ENCODE results near the gene SESN1.

- TF ChIP-seq CTCF (IDR thresholded peaks at IDR 0.05) = no peak
- no peak for TF ChIP-seq EZH2 (IDR thresholded peaks at IDR 0.05; ENCODE audit: borderline replicate concordance, insufficient read depth, low read depth, low read length, poor library complexity, severe bottlenecking)
Observed at GRCh38 chr6:108955329-108955949, 139.2 kb downstream of the SESN1 start.
